SK-N-SH (cell line): Measurements from ENCODE around the gene SPTB. TPM values are rescaled to one million over a fixed set of nuclear protein-coding genes. Genes with fewer than 3 reads are reported as not detected.
A peak's percentile ranks its signal among the peaks of the same experiment; 100 is the strongest.

ENCODE experiments used
- CTCF ChIA-PET: fragments of 300-600, 350-600 bp; formaldehyde crosslinking; extraction: SDS; loops from one replicate; lab custom pipeline; 2021; lab: Yijun Ruan, JAX
- POLR2A ChIA-PET: fragments of 350-600 bp; sonication (Branson Sonifier 250); formaldehyde crosslinking; extraction: SDS; loops from one replicate; lab custom pipeline; 2020; ENCODE audit warnings: antibody characterized with exemption, inconsistent platforms; lab: Yijun Ruan, JAX
- DNase-seq: peaks from one replicate; pipeline ENCODE4 v3.0.0; 2012
- H2AFZ ChIP-seq: fragments of 200-600 bp; sonication (generic); 2 replicates; pipeline ENCODE4 v1.8.1; 2016; ENCODE audit warnings: antibody characterized with exemption, mild to moderate bottlenecking, low read depth
- H3F3A ChIP-seq: fragments of 200-600 bp; sonication (generic); replicated peaks from 2 replicates; pipeline ENCODE3; 2016; ENCODE audit warnings: antibody characterized with exemption, mild to moderate bottlenecking; ENCODE audit not compliant: insufficient read depth
- H3K27ac ChIP-seq, 2 experiments: fragments of 200-500 bp in 1 of 2; fragments of 200-600 bp in 1 of 2; sonication (Bioruptor generic) in 1 of 2; sonication (generic), shearing (Covaris generic) in 1 of 2; 2 replicates each; pipeline versions ENCODE4 v1.5.1 to v1.6.1; 2014 to 2016; ENCODE audit warnings: low read depth in 2 of 2, inconsistent platforms in 1 of 2, low read length in 1 of 2, mild to moderate bottlenecking in 1 of 2, mixed read lengths in 1 of 2
- H3K27me3 ChIP-seq: fragments of 200-600 bp; sonication (generic), shearing (Covaris generic); 2 replicates; pipeline ENCODE4 v1.6.1; 2016; ENCODE audit warnings: mixed run types; ENCODE audit not compliant: insufficient read depth
- H3K36me3 ChIP-seq, 2 experiments: fragments of 200-500 bp in 1 of 2; fragments of 200-600 bp in 1 of 2; sonication (Bioruptor generic) in 1 of 2; sonication (generic) in 1 of 2; replicated peaks in 1 of 2; 2 replicates each; pipeline versions ENCODE3 to v1.5.1; 2014 to 2016; ENCODE audit warnings: low read length in 1 of 2, mild to moderate bottlenecking in 1 of 2; ENCODE audit not compliant: insufficient read depth in 2 of 2, control insufficient read depth in 1 of 2
- H3K4me1 ChIP-seq, 2 experiments: fragments of 200-500 bp in 1 of 2; fragments of 200-600 bp in 1 of 2; sonication (Bioruptor generic) in 1 of 2; sonication (generic), shearing (Covaris generic) in 1 of 2; 2 replicates each; pipeline versions ENCODE4 v1.5.1 to v1.6.1; 2014 to 2016; ENCODE audit warnings: low read depth in 1 of 2, low read length in 1 of 2, mixed run types in 1 of 2; ENCODE audit not compliant: insufficient read depth in 2 of 2, control insufficient read depth in 1 of 2
- H3K4me2 ChIP-seq: fragments of 200-600 bp; sonication (generic), shearing (Covaris generic); 2 replicates; pipeline ENCODE4 v1.6.1; 2017; ENCODE audit warnings: mixed run types
- H3K4me3 ChIP-seq, 2 experiments: fragments of 200-500 bp in 1 of 2; fragments of 200-600 bp in 1 of 2; sonication (Bioruptor generic) in 1 of 2; sonication (generic), shearing (Covaris generic) in 1 of 2; 2 replicates each; pipeline versions ENCODE4 v1.5.1 to v1.8.1; 2014 to 2016; ENCODE audit warnings: low read depth in 2 of 2, inconsistent platforms in 1 of 2, low read length in 1 of 2, mild to moderate bottlenecking in 1 of 2, mixed read lengths in 1 of 2, moderate library complexity in 1 of 2
- H3K79me2 ChIP-seq: fragments of 200-600 bp; sonication (generic); 2 replicates; pipeline ENCODE4 v1.8.1; 2017; ENCODE audit warnings: mild to moderate bottlenecking; ENCODE audit not compliant: insufficient read depth
- H3K9ac ChIP-seq: fragments of 200-600 bp; sonication (generic); 2 replicates; pipeline ENCODE4 v1.6.1; 2017; ENCODE audit warnings: mixed run types
- H3K9me2 ChIP-seq: fragments of 200-600 bp; sonication (generic); 2 replicates; pipeline ENCODE4 v1.6.1; 2017; ENCODE audit warnings: mixed run types
- H3K9me3 ChIP-seq: fragments of 200-600 bp; sonication (generic); 2 replicates; pipeline ENCODE4 v1.6.1; 2017; ENCODE audit warnings: mixed run types, mild to moderate bottlenecking, moderate library complexity
- H4K20me1 ChIP-seq: fragments of 200-600 bp; sonication (generic); 2 replicates; pipeline ENCODE4 v1.6.1; 2017; ENCODE audit warnings: mild to moderate bottlenecking, mixed run types; ENCODE audit not compliant: insufficient read depth
- CHD2 ChIP-seq: fragments of 150-350 bp; IDR thresholded peaks from 2 replicates; pipeline ENCODE4 v1.6.1; 2018; ENCODE audit warnings: low read length; ENCODE audit not compliant: partially characterized antibody
- CTCF ChIP-seq: fragments of 200-600 bp; sonication (generic); IDR thresholded peaks from 2 replicates; pipeline ENCODE4 v1.6.1; 2017; ENCODE audit warnings: antibody characterized with exemption, mild to moderate bottlenecking, moderate library complexity
- ELF1 ChIP-seq: IDR thresholded peaks from 2 replicates; pipeline ENCODE4 v1.4.0; 2012
- EP300 ChIP-seq, 2 experiments: IDR thresholded peaks; 2 replicates each; pipeline versions ENCODE4 v1.4.0 to v1.6.1; 2012; ENCODE audit warnings: borderline replicate concordance in 1 of 2, low read depth in 1 of 2, low read length in 1 of 2
- IRF3 ChIP-seq: fragments of 150-350 bp; IDR thresholded peaks from 2 replicates; pipeline ENCODE4 v1.6.1; 2016; ENCODE audit warnings: mild to moderate bottlenecking, low read depth, low read length
- MAX ChIP-seq: IDR thresholded peaks from 2 replicates; pipeline ENCODE4 v1.4.0; 2012; ENCODE audit warnings: low read depth
- MEF2A ChIP-seq: IDR thresholded peaks from 2 replicates; pipeline ENCODE4 v1.4.0; 2012; ENCODE audit warnings: low read depth, borderline replicate concordance
- NRF1 ChIP-seq: IDR thresholded peaks from 2 replicates; pipeline ENCODE4 v1.6.1; 2012; ENCODE audit warnings: low read depth, mild to moderate bottlenecking, low read length
- POLR2AphosphoS5 ChIP-seq: IDR thresholded peaks from 2 replicates; pipeline ENCODE4 v1.6.1; 2012; ENCODE audit warnings: low read depth, low read length
- REST ChIP-seq: IDR thresholded peaks from 2 replicates; pipeline ENCODE4 v1.6.1; 2012; ENCODE audit warnings: mild to moderate bottlenecking, low read depth, low read length, moderate library complexity
- SIN3A ChIP-seq: IDR thresholded peaks from 2 replicates; pipeline ENCODE4 v1.6.1; 2012; ENCODE audit warnings: low read depth, mild to moderate bottlenecking, low read length, moderate library complexity, borderline replicate concordance
- TAF1 ChIP-seq: IDR thresholded peaks from 2 replicates; pipeline ENCODE4 v1.6.1; 2012; ENCODE audit warnings: low read depth, mild to moderate bottlenecking, low read length, moderate library complexity, borderline replicate concordance
- USF1 ChIP-seq: IDR thresholded peaks from 2 replicates; pipeline ENCODE4 v1.4.0; 2012; ENCODE audit warnings: low read depth, borderline replicate concordance
- YY1 ChIP-seq: IDR thresholded peaks from 2 replicates; pipeline ENCODE4 v1.4.0; 2012; ENCODE audit warnings: low read depth, mild to moderate bottlenecking
- WGBS: methylation state at CpG from one replicate; pipeline ENCODE4 v1.1.6; 2017; ENCODE audit warnings: low lambda C conversion rate; 5-methylcytosine and 5-hydroxymethylcytosine counted together
- polyA plus RNA-seq, 3 experiments: library from polyadenylated mRNA; depleted of rRNA; stranded (reverse); fragments of >200 nt; gene quantifications; 2 replicates each; pipeline ENCODE4 v1.2.3, GENCODE V29; 2012

SPTB gene
- polyA plus RNA-seq, 1 of the 3 experiments (the other 2 are of a cell fraction): 0.15 TPM

GRCh38 chr14:64757601-64758000 is 122.1 kb downstream of the SPTB start:
- TF ChIP-seq EP300 (IDR thresholded peaks at IDR 0.05; ENCODE audit: borderline replicate concordance in 1 of 2, low read depth in 1 of 2, low read length in 1 of 2) (no peak), REST (no peak), CTCF (no peak), NRF1 (no peak), CHD2 (no peak), TAF1 (no peak), MAX (no peak), MEF2A (no peak), IRF3 (no peak), ELF1 (no peak), POLR2AphosphoS5 (no peak), USF1 (no peak), SIN3A (no peak), YY1 (no peak)
- H4K20me1 ChIP-seq: no peaks in the 10 kb centered on the region
- ChIA-PET CTCF (no interaction called here), POLR2A (no interaction called here)
- no peak for DNase-seq
- peaks cover 4% of the 10 kb centered on the region for H3F3A ChIP-seq
- no peak overlapping the region for H2AFZ ChIP-seq
- H3K9ac ChIP-seq: no peak overlapping the region
- WGBS: 80% methylated on average over 2 of the region's 3 CpGs
- H3K79me2 ChIP-seq: no peaks in the 10 kb centered on the region
- H3K4me1 ChIP-seq: peaks cover 37 to 53% of the 10 kb centered on the region in 2 experiments
- no peak overlapping the region for H3K4me3 ChIP-seq
- 0 out of 2 replicates have a peak overlapping the region, but pooled peaks have one; percentile 48 for H3K4me2 ChIP-seq
- no peaks in the 10 kb centered on the region for H3K9me3 ChIP-seq
- H3K36me3 ChIP-seq: no peaks in the 10 kb centered on the region
- H3K9me2 ChIP-seq: no peaks in the 10 kb centered on the region
- H3K27me3 ChIP-seq: no peaks in the 10 kb centered on the region
- H3K27ac ChIP-seq: peak overlapping the region in 1 of 2 experiments; percentile 65; a peak in 1 of 4 replicates
